PFSK-1 (cell line): ENCODE measurements around the gene TSPAN3.

ENCODE experiments used
- FOXP2 ChIP-seq: optimal IDR thresholded peaks from 2 replicates; pipeline ENCODE3; 2011; ENCODE audit warnings: borderline replicate concordance, control low read depth, inconsistent platforms; ENCODE audit not compliant: insufficient read depth; ENCODE audit errors: extremely low read length, extremely low read depth
- POLR2AphosphoS5 ChIP-seq: IDR thresholded peaks from 2 replicates; pipeline ENCODE4 v1.6.1; 2012; ENCODE audit warnings: low read depth, mild to moderate bottlenecking, control low read depth, low read length, moderate library complexity
- SIN3A ChIP-seq: IDR thresholded peaks from 2 replicates; pipeline ENCODE4 v1.6.1; 2012; ENCODE audit warnings: mild to moderate bottlenecking, low read length, moderate library complexity, borderline replicate concordance; ENCODE audit not compliant: insufficient read depth
- TAF1 ChIP-seq: IDR thresholded peaks from 2 replicates; pipeline ENCODE4 v1.6.1; 2012; ENCODE audit warnings: low read length, control low read depth, borderline replicate concordance; ENCODE audit not compliant: insufficient read depth
- TF ChIP-seq, protein P1 (sequence below), 2 experiments: IDR thresholded peaks; 2 replicates each; pipeline versions ENCODE4 v1.6.1 to v1.8.0; 2011 to 2012; ENCODE audit warnings: low read depth in 2 of 2, low read length in 2 of 2, control low read depth in 1 of 2, inconsistent platforms in 1 of 2, mild to moderate bottlenecking in 1 of 2, moderate library complexity in 1 of 2; ENCODE audit not compliant: insufficient read depth in 1 of 2

DNA sequence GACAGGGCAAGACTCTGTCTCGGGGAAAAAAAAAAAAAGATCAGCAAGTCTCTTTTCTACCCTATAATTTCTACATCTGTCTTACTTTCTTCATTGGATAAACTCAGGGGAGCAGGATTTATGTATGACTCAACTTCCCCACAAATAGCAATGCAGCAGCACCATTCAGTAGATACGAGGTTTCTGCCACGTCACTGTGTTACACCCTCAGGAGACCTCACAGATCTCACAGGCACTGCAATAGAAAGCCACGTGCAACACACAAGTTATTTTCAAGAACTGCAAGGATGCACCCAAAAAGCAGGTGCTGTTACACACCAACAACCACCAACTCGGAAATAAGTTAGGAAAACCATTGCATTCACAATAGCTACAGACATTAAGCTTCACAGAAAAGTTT lies 30.2 kb downstream of the TSPAN3 start:
- TF ChIP-seq POLR2AphosphoS5 (no peak), FOXP2 (no peak), TAF1 (no peak), SIN3A (no peak)
- TF ChIP-seq, protein P1, sequence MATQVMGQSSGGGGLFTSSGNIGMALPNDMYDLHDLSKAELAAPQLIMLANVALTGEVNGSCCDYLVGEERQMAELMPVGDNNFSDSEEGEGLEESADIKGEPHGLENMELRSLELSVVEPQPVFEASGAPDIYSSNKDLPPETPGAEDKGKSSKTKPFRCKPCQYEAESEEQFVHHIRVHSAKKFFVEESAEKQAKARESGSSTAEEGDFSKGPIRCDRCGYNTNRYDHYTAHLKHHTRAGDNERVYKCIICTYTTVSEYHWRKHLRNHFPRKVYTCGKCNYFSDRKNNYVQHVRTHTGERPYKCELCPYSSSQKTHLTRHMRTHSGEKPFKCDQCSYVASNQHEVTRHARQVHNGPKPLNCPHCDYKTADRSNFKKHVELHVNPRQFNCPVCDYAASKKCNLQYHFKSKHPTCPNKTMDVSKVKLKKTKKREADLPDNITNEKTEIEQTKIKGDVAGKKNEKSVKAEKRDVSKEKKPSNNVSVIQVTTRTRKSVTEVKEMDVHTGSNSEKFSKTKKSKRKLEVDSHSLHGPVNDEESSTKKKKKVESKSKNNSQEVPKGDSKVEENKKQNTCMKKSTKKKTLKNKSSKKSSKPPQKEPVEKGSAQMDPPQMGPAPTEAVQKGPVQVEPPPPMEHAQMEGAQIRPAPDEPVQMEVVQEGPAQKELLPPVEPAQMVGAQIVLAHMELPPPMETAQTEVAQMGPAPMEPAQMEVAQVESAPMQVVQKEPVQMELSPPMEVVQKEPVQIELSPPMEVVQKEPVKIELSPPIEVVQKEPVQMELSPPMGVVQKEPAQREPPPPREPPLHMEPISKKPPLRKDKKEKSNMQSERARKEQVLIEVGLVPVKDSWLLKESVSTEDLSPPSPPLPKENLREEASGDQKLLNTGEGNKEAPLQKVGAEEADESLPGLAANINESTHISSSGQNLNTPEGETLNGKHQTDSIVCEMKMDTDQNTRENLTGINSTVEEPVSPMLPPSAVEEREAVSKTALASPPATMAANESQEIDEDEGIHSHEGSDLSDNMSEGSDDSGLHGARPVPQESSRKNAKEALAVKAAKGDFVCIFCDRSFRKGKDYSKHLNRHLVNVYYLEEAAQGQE (IDR thresholded peaks at IDR 0.05; ENCODE audit: insufficient read depth in 1 of 2, low read depth in 2 of 2, low read length in 2 of 2), result no peak
